HCT116 (cell line): ENCODE measurements around the gene ELP6. TPM values are rescaled to one million over a fixed set of nuclear protein-coding genes. Genes with fewer than 3 reads are reported as not detected.
A peak's percentile ranks its signal among the peaks of the same experiment; 100 is the strongest.

Source experiments
- ATAC-seq: fragments of 200-7000 bp; cut with Tn5 transposase; 2 replicates; pipeline ENCODE4 v1.9.1; 2020; ENCODE audit warnings: mild to moderate bottlenecking, moderate library complexity
- BruUV-seq: library from RNA; stranded (reverse); fragments of 400-500 nt; replicated peaks from 2 replicates; lab custom pipeline; 2021; lab: Mats Ljungman, UMichigan
- CTCF ChIA-PET: fragments of 300-600 bp; sonication (Branson Sonifier 250); formaldehyde crosslinking; loops from one replicate; lab custom pipeline; 2021; ENCODE audit warnings: antibody characterized with exemption; lab: Charles Lee
- POLR2A ChIA-PET: fragments of 300-600, 350-600 bp; sonication (Branson Sonifier 250); formaldehyde crosslinking; loops from one replicate; lab custom pipeline; 2021; ENCODE audit warnings: antibody characterized with exemption; lab: Charles Lee
- RAD21 ChIA-PET, 2 experiments: fragments of 300-600 bp; sonication (Branson Sonifier 250); formaldehyde crosslinking; loops; one replicate each; lab custom pipeline; 2023; ENCODE audit warnings: low total read pairs in 2 of 2; ENCODE audit not compliant: uncharacterized antibody in 2 of 2, unreplicated experiment in 2 of 2, low non-redundant PET in 1 of 2; lab: Charles Lee
- DNase-seq: peaks from one replicate; pipeline ENCODE4 v3.0.0-alpha.2; 2010; ENCODE audit warnings: low read depth, low spot score
- H2AFZ ChIP-seq: fragments of 200-600 bp; shearing (Covaris generic), sonication (generic); 2 replicates; pipeline ENCODE4 v1.6.1; 2017; ENCODE audit warnings: low read depth, mixed run types, mixed read lengths, antibody characterized with exemption, low read length; ENCODE audit not compliant: poor library complexity, severe bottlenecking
- H3K27ac ChIP-seq: 2 replicates; pipeline ENCODE4 v1.5.1; 2012; ENCODE audit warnings: low read depth, low read length
- H3K27me3 ChIP-seq: fragments of 200-600 bp; sonication (generic); 2 replicates; pipeline ENCODE4 v1.6.1; 2016; ENCODE audit warnings: mixed run types, low read length, mixed read lengths; ENCODE audit not compliant: insufficient read depth
- H3K36me3 ChIP-seq, 2 experiments: fragments of 200-500 bp in 1 of 2; fragments of 200-600 bp in 1 of 2; sonication (Bioruptor generic) in 1 of 2; sonication (generic) in 1 of 2; 2 replicates each; pipeline versions ENCODE4 v1.5.1 to v1.6.1; 2014 to 2016; ENCODE audit warnings: low read length in 2 of 2, inconsistent platforms in 1 of 2, mixed read lengths in 1 of 2, mixed run types in 1 of 2; ENCODE audit not compliant: insufficient read depth in 2 of 2, control insufficient read depth in 1 of 2
- H3K4me1 ChIP-seq, 2 experiments: fragments of 200-600 bp in 1 of 2; sonication (generic) in 1 of 2; 2 replicates each; pipeline versions ENCODE4 v1.5.1 to v1.6.1; 2012 to 2017; ENCODE audit warnings: low read length in 2 of 2, inconsistent platforms in 1 of 2, mild to moderate bottlenecking in 1 of 2, mixed read lengths in 1 of 2, mixed run types in 1 of 2, moderate library complexity in 1 of 2; ENCODE audit not compliant: insufficient read depth in 2 of 2, control insufficient read depth in 1 of 2
- H3K4me2 ChIP-seq: fragments of 200-600 bp; sonication (generic); 2 replicates; pipeline ENCODE4 v1.6.1; 2017; ENCODE audit warnings: mixed run types, low read length, mixed read lengths
- H3K4me3 ChIP-seq, 2 experiments: fragments of 200-600 bp in 1 of 2; sonication (generic) in 1 of 2; replicated peaks in 1 of 2; 2 replicates each; pipeline ENCODE4 v1.5.1; 2011 to 2016; ENCODE audit warnings: low read length in 2 of 2, control low read depth in 1 of 2, low read depth in 1 of 2, mild to moderate bottlenecking in 1 of 2, mixed read lengths in 1 of 2, mixed run types in 1 of 2
- H3K79me2 ChIP-seq: fragments of 200-600 bp; sonication (generic); 2 replicates; pipeline ENCODE4 v1.6.1; 2017; ENCODE audit warnings: mild to moderate bottlenecking, mixed run types, low read length, moderate library complexity, mixed read lengths; ENCODE audit not compliant: insufficient read depth
- H3K9ac ChIP-seq: fragments of 200-600 bp; sonication (generic); 2 replicates; pipeline ENCODE4 v1.6.1; 2016; ENCODE audit warnings: low read length, mixed read lengths
- H3K9me2 ChIP-seq: fragments of 200-600 bp; sonication (generic), shearing (Covaris generic); 2 replicates; pipeline ENCODE4 v1.6.1; 2017; ENCODE audit warnings: mixed run types, mild to moderate bottlenecking, moderate library complexity; ENCODE audit not compliant: insufficient read depth
- H3K9me3 ChIP-seq, 2 experiments: fragments of 200-500 bp in 1 of 2; fragments of 200-600 bp in 1 of 2; sonication (Bioruptor generic) in 1 of 2; sonication (generic) in 1 of 2; 2 replicates each; pipeline ENCODE4 v1.6.1; 2014 to 2017; ENCODE audit warnings: low read length in 2 of 2, mixed read lengths in 2 of 2, inconsistent platforms in 1 of 2, low read depth in 1 of 2, mild to moderate bottlenecking in 1 of 2, mixed run types in 1 of 2, moderate library complexity in 1 of 2; ENCODE audit not compliant: control insufficient read depth in 1 of 2, insufficient read depth in 1 of 2
- H4K20me1 ChIP-seq: fragments of 200-600 bp; sonication (generic), shearing (Covaris generic); 2 replicates; pipeline ENCODE4 v1.6.1; 2017; ENCODE audit warnings: mixed run types, mild to moderate bottlenecking, moderate library complexity; ENCODE audit not compliant: insufficient read depth
- ELF1 ChIP-seq: IDR thresholded peaks from 2 replicates; pipeline ENCODE4 v1.6.1; 2012; ENCODE audit warnings: low read depth, borderline replicate concordance
- EZH2 ChIP-seq: fragments of 200-600 bp; sonication (generic); IDR thresholded peaks from 2 replicates; pipeline ENCODE4 v1.6.1; 2017; ENCODE audit warnings: antibody characterized with exemption, mixed run types
- TCF7L2 ChIP-seq: IDR thresholded peaks from 2 replicates; pipeline ENCODE4 v1.7.0; 2011; ENCODE audit warnings: borderline replicate concordance, inconsistent platforms; ENCODE audit not compliant: insufficient read depth, insufficient read length; ENCODE audit errors: extremely low read depth
- intact Hi-C: fragments of 100-400 bp; cut with micrococcal nuclease; formaldehyde crosslinking; loops from 2 replicates; pipeline ENCODE4 v1.10.0; 2022
- total RNA-seq: library from RNA; stranded (reverse); gene quantifications from one replicate; pipeline ENCODE4 v1.2.1, GENCODE V29; 2021; ENCODE audit not compliant: unreplicated experiment
- TF ChIP-seq, protein P1 (sequence below), 3 experiments: fragments of 200-600 bp in 1 of 3; sonication (generic) in 1 of 3; IDR thresholded peaks in 2 of 3; conservative IDR thresholded peaks in 1 of 3; 2 replicates each; pipeline ENCODE4 v1.5.1; 2012 to 2017; ENCODE audit warnings: low read depth in 2 of 3, low read length in 2 of 3, antibody characterized with exemption in 1 of 3, borderline replicate concordance in 1 of 3, control low read depth in 1 of 3, mild to moderate bottlenecking in 1 of 3, mixed read lengths in 1 of 3, mixed run types in 1 of 3, moderate library complexity in 1 of 3; ENCODE audit not compliant: insufficient read depth in 1 of 3

ELP6 gene
- total RNA-seq, 1 experiment from 2014 or later, result 38.8 TPM

GRCh38 chr3:47523310-47524073, 10.0 kb upstream of the ELP6 start:
- intact Hi-C loops, result loop anchor here (2.0 to 5.0 kb wide), 2 partner anchors 469 to 635 kb away; no protein-coding TSS in a partner anchor
- peaks cover 14 to 26% of the 10 kb centered on the region in 2 experiments for H3K4me1 ChIP-seq
- no peak overlapping the region for H3K27ac ChIP-seq
- H3K27me3 ChIP-seq, result no peaks in the 10 kb centered on the region
- TF ChIP-seq, protein P1, sequence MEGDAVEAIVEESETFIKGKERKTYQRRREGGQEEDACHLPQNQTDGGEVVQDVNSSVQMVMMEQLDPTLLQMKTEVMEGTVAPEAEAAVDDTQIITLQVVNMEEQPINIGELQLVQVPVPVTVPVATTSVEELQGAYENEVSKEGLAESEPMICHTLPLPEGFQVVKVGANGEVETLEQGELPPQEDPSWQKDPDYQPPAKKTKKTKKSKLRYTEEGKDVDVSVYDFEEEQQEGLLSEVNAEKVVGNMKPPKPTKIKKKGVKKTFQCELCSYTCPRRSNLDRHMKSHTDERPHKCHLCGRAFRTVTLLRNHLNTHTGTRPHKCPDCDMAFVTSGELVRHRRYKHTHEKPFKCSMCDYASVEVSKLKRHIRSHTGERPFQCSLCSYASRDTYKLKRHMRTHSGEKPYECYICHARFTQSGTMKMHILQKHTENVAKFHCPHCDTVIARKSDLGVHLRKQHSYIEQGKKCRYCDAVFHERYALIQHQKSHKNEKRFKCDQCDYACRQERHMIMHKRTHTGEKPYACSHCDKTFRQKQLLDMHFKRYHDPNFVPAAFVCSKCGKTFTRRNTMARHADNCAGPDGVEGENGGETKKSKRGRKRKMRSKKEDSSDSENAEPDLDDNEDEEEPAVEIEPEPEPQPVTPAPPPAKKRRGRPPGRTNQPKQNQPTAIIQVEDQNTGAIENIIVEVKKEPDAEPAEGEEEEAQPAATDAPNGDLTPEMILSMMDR (IDR thresholded peaks at IDR 0.05 in 2 of 3, conservative IDR thresholded peaks at IDR 0.05 in 1 of 3; ENCODE audit: borderline replicate concordance in 1 of 3, insufficient read depth in 1 of 3, low read depth in 2 of 3, low read length in 2 of 3), result no peak
- no peak for TF ChIP-seq ELF1
- TF ChIP-seq EZH2, result no peak
- TF ChIP-seq TCF7L2, result no peak
- TF ChIP-seq, all 23 proteins: peak for 0
- Histone ChIP-seq H3K79me2 (no peaks in the 10 kb centered on the region), H3K9me3 (no peaks in the 10 kb centered on the region), H2AFZ (no peak overlapping the region), H3K9me2 (no peaks in the 10 kb centered on the region), H3K4me2 (peak overlapping the region; percentile 27), H4K20me1 (no peaks in the 10 kb centered on the region), H3K36me3 (no peaks in the 10 kb centered on the region), H3K4me3 (no peak overlapping the region), H3K9ac (no peak overlapping the region)
- ChIA-PET POLR2A (no interaction called here), CTCF (interaction anchor here (1.3 to 2.9 kb wide), 9 partner anchors 10 to 634 kb away, joined by 4 to 31 read pairs (median 6); partner anchors contain the start of gene DHX30), RAD21 (interaction anchor here (1.1 to 2.0 kb wide), 2 partner anchors 264 to 266 kb away, joined by 3 to 11 read pairs; no protein-coding TSS in a partner anchor)
- DNase-seq, result no peak
- BruUV-seq, result no TSS peak
- ATAC-seq, result peak; percentile 43; the same call in 1 of the 2 replicates
